ENCODE data around the gene ADGRE3.

DNA sequence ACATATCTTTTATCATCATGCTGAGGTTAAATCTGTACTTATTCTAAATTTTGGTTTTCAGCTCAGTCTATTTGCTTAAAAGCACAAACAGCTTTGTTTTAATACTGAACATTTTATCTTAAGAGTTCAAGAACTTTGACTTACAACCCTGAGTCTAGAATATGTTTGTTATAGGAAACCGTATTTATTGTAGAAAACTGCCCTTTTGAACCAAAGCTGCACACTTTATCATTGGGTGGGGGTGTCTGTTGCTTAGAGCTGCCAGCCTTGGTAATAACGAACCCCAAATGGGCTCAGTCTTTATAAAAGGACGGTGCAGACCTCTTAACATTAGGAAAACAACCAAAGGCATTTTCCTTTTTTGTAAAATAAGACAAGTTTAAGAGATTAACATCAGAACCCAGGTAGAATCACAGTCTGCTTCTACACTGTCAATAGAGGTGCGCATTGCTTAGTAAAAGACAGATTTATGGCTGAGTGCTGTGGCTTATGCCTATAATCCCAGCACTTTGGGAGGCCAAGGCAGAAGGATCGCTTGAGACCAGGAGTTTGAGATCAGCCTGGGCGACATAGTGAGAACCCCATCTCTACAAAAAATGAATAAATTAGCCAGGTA is 14.7 kb downstream of the ADGRE3 start:
- no peak for TF ChIP-seq CTCF (IDR thresholded peaks at IDR 0.05; ENCODE audit: borderline replicate concordance, extremely low read depth, low read length, poor library complexity, severe bottlenecking)
- no peak for TF ChIP-seq EZH2 (IDR thresholded peaks at IDR 0.05; ENCODE audit: borderline replicate concordance, low read depth, low read length, severe bottlenecking)
